ENCODE measurements around the gene POLR2C. TPM values are rescaled to one million over a fixed set of nuclear protein-coding genes. Genes with fewer than 3 reads are reported as not detected.

POLR2C gene
- total RNA-seq, 1 donor from 2014 or later = 78.7 TPM

GRCh38 chr16:57478396-57479204 lies 16.1 kb downstream of the POLR2C start:
- Histone ChIP-seq H3K36me3 (ENCODE audit: control insufficient read depth, insufficient read depth, low read length) (peaks cover 4% of the 10 kb centered on the region), H3K27me3 (ENCODE audit: control insufficient read depth, insufficient read depth, low read length) (no peaks in the 10 kb centered on the region), H3K4me3 (ENCODE audit: low read depth, low read length) (no peak overlapping the region)
- FAIRE-seq (no peak), DNase-seq (ENCODE audit: low read depth) (no peak)
- TF ChIP-seq, protein P1, sequence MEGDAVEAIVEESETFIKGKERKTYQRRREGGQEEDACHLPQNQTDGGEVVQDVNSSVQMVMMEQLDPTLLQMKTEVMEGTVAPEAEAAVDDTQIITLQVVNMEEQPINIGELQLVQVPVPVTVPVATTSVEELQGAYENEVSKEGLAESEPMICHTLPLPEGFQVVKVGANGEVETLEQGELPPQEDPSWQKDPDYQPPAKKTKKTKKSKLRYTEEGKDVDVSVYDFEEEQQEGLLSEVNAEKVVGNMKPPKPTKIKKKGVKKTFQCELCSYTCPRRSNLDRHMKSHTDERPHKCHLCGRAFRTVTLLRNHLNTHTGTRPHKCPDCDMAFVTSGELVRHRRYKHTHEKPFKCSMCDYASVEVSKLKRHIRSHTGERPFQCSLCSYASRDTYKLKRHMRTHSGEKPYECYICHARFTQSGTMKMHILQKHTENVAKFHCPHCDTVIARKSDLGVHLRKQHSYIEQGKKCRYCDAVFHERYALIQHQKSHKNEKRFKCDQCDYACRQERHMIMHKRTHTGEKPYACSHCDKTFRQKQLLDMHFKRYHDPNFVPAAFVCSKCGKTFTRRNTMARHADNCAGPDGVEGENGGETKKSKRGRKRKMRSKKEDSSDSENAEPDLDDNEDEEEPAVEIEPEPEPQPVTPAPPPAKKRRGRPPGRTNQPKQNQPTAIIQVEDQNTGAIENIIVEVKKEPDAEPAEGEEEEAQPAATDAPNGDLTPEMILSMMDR (IDR thresholded peaks at IDR 0.05; ENCODE audit: insufficient read depth, low read length, severe bottlenecking) = no peak

GRCh38 chr16:57479205-57479975 lies 16.9 kb downstream of the POLR2C start:
- FAIRE-seq (peak; percentile 58), DNase-seq (ENCODE audit: low read depth) (no peak)
- H3K4me3 ChIP-seq (ENCODE audit: low read depth, low read length) = no peak overlapping the region
- H3K27me3 ChIP-seq (ENCODE audit: control insufficient read depth, insufficient read depth, low read length) = no peaks in the 10 kb centered on the region
- peaks cover 4% of the 10 kb centered on the region for H3K36me3 ChIP-seq (ENCODE audit: control insufficient read depth, insufficient read depth, low read length)
- TF ChIP-seq, protein P1 (IDR thresholded peaks at IDR 0.05; ENCODE audit: insufficient read depth, low read length, severe bottlenecking) = no peak

- H3K27me3 ChIP-seq (ENCODE audit: control insufficient read depth, insufficient read depth, low read length) = no peaks in the 10 kb centered on the region
- H3K4me3 ChIP-seq (ENCODE audit: low read depth, low read length) = no peak overlapping the region
- H3K36me3 ChIP-seq (ENCODE audit: control insufficient read depth, insufficient read depth, low read length) = peaks cover 1% of the 10 kb centered on the region
- TF ChIP-seq, protein P1 (IDR thresholded peaks at IDR 0.05; ENCODE audit: insufficient read depth, low read length, severe bottlenecking) = no peak
- no peak for DNase-seq (ENCODE audit: low read depth)
- no peak for FAIRE-seq
These were observed 17.7 kb downstream of the POLR2C start for GRCh38 chr16:57479976-57480753.

- no peak for DNase-seq (ENCODE audit: low read depth)
These were observed 18.3 kb downstream of the POLR2C start for GRCh38 chr16:57480754-57481230.

GRCh38 chr16:57481421-57481820 lies 18.9 kb downstream of the POLR2C start:
- DNase-seq (ENCODE audit: low read depth) (no peak), FAIRE-seq (no peak)
- TF ChIP-seq, protein P1 (IDR thresholded peaks at IDR 0.05; ENCODE audit: insufficient read depth, low read length, severe bottlenecking) = no peak

More at GRCh38 chr16:57480754-57481230, 18.3 kb downstream of the POLR2C start:
- Histone ChIP-seq H3K27me3 (ENCODE audit: control insufficient read depth, insufficient read depth, low read length) (no peaks in the 10 kb centered on the region), H3K36me3 (ENCODE audit: control insufficient read depth, insufficient read depth, low read length) (peaks cover 1% of the 10 kb centered on the region), H3K4me3 (ENCODE audit: low read depth, low read length) (no peak overlapping the region)
- TF ChIP-seq, protein P1 (IDR thresholded peaks at IDR 0.05; ENCODE audit: insufficient read depth, low read length, severe bottlenecking) = no peak
- no peak for FAIRE-seq

More at GRCh38 chr16:57481421-57481820, 18.9 kb downstream of the POLR2C start:
- H3K4me3 ChIP-seq (ENCODE audit: low read depth, low read length) = no peak overlapping the region
- H3K27me3 ChIP-seq (ENCODE audit: control insufficient read depth, insufficient read depth, low read length) = no peaks in the 10 kb centered on the region
- peaks cover 1% of the 10 kb centered on the region for H3K36me3 ChIP-seq (ENCODE audit: control insufficient read depth, insufficient read depth, low read length)
